HepG2 (cell line): ENCODE measurements around the gene NTM.

Experiments used
- CTCF ChIP-seq: sonication (generic); formaldehyde crosslinking; IDR thresholded peaks from 2 replicates; pipeline ENCODE4 v1.5.0; 2020; ENCODE audit warnings: mild to moderate bottlenecking, missing genetic modification reagents, moderate library complexity
- GLI4 ChIP-seq: sonication (generic); formaldehyde crosslinking; IDR thresholded peaks from 2 replicates; pipeline ENCODE4 v1.5.1; 2020; ENCODE audit warnings: missing genetic modification reagents, mild to moderate bottlenecking, moderate library complexity, borderline replicate concordance
- NFIC ChIP-seq: IDR thresholded peaks from 2 replicates; pipeline ENCODE4 v1.6.1; 2012; ENCODE audit warnings: mild to moderate bottlenecking, low read length, inconsistent platforms
- PHF20 ChIP-seq: sonication (generic); formaldehyde crosslinking; IDR thresholded peaks from 2 replicates; pipeline ENCODE4 v1.5.0; 2020; ENCODE audit warnings: mild to moderate bottlenecking, missing genetic modification reagents
- ZNF672 ChIP-seq: sonication (generic); formaldehyde crosslinking; IDR thresholded peaks from 2 replicates; pipeline ENCODE4 v1.8.1; 2022; ENCODE audit warnings: missing genetic modification reagents
- ZNF816 ChIP-seq: sonication (generic); formaldehyde crosslinking; IDR thresholded peaks from 2 replicates; pipeline ENCODE4 v1.8.0; 2022; ENCODE audit warnings: missing genetic modification reagents, mild to moderate bottlenecking, borderline replicate concordance
- TF ChIP-seq, protein P1 (sequence below): sonication (generic); formaldehyde crosslinking; IDR thresholded peaks from 2 replicates; pipeline ENCODE4 v1.8.1; 2022; ENCODE audit warnings: mild to moderate bottlenecking, missing genetic modification reagents

- TF ChIP-seq ZNF816 (no peak), GLI4 (no peak), ZNF672 (CRISPR knock-in tag) (no peak), CTCF (no peak), NFIC (no peak), PHF20 (CRISPR knock-in tag) (no peak)
- TF ChIP-seq, protein P1, sequence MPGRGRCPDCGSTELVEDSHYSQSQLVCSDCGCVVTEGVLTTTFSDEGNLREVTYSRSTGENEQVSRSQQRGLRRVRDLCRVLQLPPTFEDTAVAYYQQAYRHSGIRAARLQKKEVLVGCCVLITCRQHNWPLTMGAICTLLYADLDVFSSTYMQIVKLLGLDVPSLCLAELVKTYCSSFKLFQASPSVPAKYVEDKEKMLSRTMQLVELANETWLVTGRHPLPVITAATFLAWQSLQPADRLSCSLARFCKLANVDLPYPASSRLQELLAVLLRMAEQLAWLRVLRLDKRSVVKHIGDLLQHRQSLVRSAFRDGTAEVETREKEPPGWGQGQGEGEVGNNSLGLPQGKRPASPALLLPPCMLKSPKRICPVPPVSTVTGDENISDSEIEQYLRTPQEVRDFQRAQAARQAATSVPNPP (CRISPR knock-in tag): no peak
Measured at GRCh38 chr11:131457163-131457562, 86.7 kb downstream of the NTM start.
